22Rv1 (cell line): ENCODE data around the gene POLR1G.

Experiments
- ZFX ChIP-seq: fragments of 450-650 bp; IDR thresholded peaks from 2 replicates; pipeline ENCODE4 v1.6.1; 2017; ENCODE audit warnings: antibody characterized with exemption, borderline replicate concordance
- TF ChIP-seq, protein P1 (sequence below): fragments of 450-650 bp; IDR thresholded peaks from 2 replicates; pipeline ENCODE4 v1.5.1; 2017; ENCODE audit warnings: mild to moderate bottlenecking

DNA sequence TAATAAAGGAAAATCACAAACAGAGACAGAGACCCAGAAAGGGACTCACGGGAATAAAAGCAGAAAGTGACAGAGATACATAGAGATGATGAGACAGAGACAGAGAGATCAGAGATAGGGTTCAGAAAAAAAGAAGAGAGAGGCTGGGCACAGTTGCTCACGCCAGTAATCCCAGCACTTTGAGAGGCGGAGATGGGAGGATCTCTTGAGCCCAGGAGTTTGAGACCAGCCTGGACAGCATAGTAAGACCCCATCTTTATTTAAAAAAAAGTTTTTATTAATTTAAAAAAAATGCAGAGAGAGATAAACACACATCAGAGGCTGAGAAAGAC lies 41.9 kb downstream of the POLR1G start:
- TF ChIP-seq, protein P1, sequence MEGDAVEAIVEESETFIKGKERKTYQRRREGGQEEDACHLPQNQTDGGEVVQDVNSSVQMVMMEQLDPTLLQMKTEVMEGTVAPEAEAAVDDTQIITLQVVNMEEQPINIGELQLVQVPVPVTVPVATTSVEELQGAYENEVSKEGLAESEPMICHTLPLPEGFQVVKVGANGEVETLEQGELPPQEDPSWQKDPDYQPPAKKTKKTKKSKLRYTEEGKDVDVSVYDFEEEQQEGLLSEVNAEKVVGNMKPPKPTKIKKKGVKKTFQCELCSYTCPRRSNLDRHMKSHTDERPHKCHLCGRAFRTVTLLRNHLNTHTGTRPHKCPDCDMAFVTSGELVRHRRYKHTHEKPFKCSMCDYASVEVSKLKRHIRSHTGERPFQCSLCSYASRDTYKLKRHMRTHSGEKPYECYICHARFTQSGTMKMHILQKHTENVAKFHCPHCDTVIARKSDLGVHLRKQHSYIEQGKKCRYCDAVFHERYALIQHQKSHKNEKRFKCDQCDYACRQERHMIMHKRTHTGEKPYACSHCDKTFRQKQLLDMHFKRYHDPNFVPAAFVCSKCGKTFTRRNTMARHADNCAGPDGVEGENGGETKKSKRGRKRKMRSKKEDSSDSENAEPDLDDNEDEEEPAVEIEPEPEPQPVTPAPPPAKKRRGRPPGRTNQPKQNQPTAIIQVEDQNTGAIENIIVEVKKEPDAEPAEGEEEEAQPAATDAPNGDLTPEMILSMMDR: no peak
- TF ChIP-seq ZFX: no peak
